ENCODE data around the gene DAP.
"Not testable (repeated sequence)": the region's sequence is repeated elsewhere in the genome, so short reads cannot be mapped to it uniquely, and the experiment has no call there.

The DAP gene

DNA sequence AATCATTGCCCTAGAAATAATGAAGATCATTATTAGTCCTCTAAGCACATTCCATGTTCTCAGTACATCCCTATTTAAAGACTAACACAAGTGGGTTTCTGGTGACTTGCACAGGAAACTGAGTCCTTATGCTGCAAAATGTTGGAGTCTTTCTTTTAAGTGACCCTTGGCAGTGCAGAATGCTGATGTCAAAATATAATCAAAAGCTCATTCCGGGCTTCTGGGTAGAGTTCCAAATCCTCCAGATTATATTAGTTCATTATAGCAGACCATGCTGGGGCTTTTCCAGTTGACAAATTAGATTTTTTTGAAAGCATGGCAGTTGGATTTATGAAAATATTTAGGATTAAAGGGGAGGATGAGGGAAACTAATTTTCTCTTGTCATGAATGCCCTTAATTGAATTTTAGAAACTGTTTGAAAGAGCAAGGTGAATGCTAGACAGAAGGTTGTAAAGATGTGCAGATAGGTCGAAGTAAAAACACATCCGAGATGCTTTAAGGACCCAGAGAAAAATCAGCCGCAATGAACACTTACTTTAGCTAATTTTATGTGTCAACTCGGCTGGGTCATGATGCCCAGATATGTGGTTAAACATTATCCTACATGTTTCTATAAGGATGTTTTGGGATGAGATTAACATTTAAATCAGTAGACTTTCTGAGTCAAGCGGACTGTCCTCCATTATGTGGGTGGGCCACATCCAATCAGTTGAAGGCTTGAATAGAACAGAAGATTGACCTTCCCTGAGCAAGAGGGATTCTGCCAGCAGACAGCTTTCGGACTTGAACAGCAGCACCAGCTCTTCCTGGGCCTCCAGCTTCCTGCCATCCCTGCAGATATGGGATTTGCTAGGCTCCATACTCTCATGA lies 88.7 kb downstream of the DAP start:
- DNase-seq (ENCODE audit: low read depth in 2 of 2), result no peak

DNA sequence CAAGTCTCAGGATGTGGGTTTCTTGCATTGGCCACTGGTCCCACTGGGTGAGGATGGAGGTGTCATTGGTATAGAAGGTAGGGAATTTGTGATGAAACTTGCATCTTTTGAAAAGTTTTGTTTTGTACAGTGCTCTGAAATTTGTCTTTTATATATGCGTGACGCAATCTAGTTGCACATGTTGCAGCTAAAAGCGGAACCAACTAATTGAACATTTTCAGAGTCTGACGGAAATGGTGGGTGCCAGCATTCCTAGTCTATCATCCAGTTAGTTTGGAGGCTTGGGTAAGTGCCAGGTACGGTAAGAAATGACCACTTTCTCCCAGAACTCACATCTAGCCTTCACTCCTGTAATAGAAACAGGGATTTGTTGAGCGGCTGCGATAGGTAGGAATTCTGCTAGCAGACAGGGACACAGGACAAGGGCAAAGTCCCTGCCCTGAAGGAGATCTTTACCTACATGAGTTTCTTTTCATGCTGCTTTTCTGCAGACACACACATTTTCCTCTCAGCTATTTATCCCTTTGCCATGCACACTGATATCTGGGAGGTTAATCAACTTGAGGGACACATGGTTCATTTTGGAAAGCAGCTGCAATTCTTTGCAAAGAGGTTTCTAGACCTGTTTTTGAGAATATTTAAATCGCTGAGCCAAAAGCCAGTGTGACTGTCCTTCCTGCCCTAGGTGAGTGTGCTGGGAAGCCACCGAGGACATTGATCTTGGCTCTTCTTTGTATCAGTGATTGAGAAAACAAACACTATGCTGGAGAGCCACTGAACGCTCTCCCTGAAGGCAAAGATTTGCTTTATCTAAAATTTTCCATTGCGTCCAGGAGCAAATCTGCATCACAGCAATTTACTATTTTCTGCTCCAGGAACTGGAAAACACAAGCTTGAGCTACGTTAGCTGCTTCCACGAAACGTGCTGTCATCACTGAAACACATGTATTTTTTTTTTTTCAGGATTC lies 89.7 kb downstream of the DAP start:
- DNase-seq (ENCODE audit: low read depth in 2 of 2), result no peak

DNA sequence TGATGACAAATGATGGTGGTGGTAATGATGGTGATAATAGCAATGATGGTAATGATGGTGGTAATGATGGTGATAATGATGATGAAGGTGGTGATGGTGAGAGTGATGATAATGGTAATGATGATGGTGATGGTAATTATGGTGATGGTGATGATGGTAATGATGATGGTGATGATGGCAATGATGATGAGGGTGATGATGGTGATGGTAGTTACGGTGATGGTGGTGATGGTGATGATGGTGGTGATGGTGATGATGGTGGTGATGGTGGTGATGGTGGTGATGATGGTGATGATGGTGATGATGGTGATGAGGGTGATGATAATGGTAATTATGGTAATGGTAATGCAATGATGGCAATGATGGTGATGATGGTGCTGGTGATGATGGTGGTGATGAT lies 91.1 kb downstream of the DAP start:
- no peak for DNase-seq (ENCODE audit: low read depth in 2 of 2)

DNA sequence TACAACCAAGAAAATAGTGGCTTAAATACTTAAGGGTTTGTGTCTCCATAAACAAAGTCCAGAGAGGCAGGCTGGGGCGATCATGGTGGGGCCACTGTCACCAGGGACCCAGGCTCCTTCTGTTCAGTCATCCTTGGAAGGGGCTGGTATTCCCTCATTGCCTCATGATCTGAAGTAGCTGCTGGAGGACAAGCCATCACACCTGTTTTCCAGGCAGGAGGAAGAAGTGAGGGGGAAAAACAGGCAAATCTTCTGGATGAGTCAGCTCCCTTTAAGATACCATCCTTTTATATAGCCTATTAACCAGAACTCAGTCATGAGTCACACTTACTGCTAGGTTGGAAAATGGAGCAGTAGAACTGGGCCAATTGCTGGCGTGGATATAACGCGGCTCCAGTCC lies 92.3 kb downstream of the DAP start:
- no peak for DNase-seq (ENCODE audit: low read depth in 2 of 2)

DNA sequence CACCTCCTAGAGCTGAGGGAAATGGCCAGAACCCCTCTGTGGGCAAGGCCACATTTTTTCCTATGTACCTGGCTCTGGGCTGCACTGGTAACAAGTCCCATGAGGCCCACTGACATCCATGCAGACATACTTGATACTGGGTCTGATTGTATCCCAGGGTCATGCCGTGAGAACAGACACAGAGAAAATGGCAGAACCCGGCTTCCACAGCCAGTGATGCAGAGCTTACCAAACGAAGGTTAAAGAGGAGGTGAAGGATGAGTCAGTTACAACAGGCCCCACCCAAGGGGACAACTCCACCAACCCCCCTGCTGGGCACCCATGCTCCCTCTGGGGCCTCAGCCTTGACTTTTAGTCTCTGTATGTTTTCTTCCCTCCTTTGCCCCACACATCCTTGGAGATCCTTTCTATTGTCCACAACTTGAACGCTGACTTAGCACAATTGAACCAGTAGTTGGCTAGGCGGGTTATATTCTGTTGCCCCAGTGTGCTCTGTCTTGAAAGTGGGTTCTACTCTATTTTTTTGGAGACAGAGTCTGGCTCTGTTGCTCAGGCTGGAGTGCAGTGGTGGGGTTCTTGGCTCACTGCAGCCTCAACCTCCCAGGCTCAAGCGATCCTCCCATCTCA lies 93.5 kb downstream of the DAP start:
- no peak for DNase-seq (ENCODE audit: low read depth in 2 of 2)

DNA sequence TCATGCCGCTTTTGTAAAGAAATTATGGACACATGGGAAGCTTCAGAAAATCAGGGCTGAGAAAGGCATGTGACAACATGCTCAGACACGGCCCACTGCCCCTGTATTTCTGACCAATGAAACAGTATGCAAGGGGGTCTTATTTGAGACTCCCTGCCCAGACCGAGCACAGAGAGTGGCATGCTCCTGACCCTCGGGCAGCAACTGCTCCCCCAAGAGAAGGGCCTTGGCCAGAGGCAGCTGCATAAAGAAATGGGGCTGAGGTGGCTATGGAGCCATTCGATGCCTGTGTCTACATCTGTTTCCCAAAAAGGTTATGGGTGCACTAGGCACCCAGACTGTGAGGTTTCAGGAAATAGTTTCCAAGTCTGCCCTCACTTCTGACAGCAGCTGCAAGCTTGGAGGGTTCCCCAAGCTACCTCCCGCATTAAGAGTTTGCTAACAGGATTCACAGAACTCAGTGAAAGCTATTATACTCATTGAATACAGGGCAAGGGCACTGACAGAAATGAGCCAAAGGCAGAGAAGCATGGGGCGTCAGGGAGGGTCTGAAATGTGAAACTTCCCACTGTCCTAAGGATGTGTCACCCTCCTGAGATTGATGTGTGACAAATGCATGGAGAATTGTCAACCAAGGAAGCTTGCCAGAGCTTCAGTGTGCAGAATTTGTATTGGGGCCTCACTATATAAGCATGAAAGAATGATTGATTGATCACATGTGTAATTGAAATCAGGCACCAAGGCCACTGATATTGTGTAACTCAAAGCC lies 94.3 kb downstream of the DAP start:
- no peak for DNase-seq (ENCODE audit: low read depth in 2 of 2)

DNA sequence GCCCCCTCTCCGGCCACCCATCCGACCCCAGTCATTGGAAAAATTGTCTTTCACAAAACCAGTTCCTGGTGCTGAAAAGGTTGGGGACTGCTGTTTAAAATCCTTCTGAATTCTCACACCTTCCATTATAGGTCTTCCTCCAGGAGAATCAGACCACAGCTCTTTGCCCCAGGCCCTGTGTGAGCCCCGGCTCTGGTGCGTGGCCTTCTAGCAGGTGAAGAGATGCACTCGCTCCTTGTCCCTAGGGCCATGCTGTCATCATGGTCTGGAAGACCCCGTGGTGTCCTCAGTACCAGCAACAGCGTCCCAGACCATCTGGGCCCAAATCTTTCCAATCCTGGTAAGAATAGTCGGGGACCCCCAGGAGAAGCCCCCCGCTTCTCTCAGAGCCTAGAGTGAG lies 95.2 kb downstream of the DAP start:
- no peak for DNase-seq (ENCODE audit: low read depth in 2 of 2)

DNA sequence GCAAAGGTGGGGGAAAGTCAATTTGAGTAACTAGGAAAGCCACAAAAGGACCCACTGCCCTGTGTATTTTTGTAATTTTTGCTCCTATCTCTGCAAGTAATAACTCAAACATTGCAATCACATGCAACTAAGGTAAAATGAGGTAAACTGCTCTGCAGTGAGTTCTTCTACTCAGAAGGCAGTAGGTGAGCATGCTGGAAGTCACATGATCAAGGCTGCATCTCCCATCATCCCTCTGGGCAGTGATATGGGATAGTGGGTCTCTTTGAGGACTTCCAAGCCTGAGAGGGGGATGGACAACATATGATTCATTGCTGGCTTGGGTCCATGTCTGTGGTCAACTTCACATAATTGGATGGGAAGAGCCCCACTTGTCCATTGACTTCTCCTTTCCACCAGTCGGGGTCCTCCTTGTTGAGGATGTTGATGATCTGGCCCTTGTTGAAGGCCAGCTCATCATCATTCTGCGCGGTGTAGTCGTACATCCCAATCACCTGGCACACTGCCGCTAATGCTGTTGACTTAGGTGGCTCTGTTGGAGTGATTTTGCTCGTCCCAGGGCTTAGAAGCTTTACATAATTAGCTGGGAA lies 96.8 kb downstream of the DAP start:
- not testable (repeated sequence) for DNase-seq (ENCODE audit: low read depth in 2 of 2)

DNA sequence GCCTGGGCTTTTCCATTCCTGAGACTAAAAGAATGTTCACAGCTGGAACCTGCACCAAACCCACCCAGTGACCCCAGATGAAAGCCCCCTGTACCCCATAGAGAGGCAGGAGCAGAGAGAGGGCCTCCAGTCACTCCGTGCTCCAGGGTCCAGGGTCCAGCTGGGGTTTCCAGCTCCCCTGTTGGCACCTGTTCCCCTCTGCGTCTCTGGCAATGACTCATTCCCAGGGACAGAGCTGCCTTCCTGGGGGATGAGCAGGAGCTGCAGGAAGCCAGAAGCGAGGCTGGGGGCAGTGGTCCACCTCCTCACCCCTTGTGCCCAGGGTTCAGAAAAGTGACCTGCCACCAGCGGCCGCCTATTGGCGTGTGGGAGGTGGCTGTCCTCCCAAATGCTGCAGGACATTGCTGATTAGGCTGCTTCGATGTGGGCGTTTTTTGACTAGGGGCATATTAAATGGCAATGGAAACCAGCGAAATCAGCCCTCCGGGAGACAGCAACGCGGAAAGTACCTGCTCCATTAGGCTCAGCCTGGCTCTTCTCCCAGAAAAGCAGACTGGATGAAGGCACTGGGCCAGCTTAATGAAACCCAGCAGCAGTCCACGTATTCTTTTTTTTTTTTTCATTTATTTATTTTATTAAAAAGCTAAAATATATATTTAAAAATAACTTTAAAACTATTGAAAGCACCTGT lies 97.4 kb downstream of the DAP start:
- DNase-seq (ENCODE audit: low read depth in 2 of 2), result no peak

DNA sequence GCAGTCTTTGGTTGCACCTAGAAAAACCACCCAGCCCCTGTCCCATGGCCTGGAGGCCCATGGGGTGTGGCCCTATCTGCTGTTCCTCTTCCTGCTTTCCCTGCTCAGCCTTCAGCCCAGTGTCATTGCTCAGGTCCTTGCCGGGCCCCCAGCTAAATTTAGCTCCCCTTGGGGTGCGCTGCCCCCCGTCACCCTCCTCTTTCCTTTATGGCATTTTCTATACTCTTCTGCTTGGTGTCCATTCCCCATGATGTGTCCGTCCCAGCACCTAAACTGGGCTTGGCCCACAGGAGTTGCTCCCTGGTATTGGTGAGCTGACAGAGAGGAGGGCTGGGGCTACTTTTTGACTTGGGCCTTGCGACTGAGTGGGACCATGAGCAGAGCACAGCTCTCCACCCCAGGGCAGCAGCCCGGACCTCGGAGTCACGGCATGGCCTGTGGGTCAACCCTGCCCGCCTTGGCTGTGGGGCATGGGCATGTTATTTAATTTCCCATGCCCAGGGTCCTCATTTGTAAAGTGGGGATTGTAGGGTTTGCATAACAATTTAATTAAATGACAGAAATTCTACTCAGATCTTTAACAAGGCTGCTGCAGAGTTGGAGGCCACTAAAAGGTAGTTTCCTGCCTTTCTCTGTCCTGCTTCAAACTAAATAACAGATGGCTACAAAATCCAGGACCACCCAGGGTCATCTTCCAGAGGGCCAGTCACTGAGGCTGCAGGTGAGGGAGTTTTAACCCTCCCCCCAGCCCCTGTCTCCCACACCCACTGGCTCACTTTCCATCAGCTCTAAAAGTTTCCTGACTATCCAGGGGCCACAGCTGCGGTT lies 98.2 kb downstream of the DAP start:
- no peak for DNase-seq (ENCODE audit: low read depth in 2 of 2)

DNA sequence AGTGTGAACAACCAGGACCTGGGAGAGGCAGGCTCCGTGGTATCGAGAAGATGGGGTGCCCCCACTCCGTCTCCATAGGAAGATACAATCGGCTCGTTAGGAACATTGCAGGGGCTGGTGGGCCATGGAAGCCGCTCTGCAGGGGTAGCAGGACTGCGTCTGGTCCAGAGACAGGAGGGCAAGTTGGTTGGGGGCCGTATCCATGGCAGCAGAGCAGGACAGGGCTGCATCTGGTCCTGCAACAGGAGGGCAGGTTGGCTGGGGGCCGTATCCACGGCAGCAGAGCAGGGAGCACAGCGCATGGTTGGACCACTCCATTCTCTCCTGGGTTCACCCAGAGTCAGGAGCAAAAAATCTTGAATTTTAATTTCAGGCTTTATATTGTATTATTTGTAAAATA lies 99.0 kb downstream of the DAP start:
- DNase-seq (ENCODE audit: low read depth in 2 of 2), result no peak

DNA sequence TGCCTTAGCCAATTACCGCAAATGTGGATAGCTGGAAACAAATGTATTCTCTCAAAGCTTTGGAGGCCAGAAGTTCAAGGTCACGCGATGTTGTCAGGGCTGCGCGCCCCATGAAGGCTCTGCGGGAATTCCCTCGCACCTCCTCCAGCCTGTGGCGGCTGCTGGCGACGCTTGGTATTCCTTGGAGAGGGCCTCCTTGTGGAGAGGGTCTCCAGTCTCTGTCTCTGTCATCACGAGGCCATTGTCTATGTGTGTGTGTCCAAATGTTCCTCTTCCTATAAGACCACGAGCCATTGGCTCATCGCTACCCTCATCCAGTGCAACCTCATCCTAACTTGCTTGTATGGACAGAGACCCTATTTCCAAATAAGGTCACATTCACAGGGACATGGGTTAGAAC lies 99.6 kb downstream of the DAP start:
- no peak for DNase-seq (ENCODE audit: low read depth in 2 of 2)

DNA sequence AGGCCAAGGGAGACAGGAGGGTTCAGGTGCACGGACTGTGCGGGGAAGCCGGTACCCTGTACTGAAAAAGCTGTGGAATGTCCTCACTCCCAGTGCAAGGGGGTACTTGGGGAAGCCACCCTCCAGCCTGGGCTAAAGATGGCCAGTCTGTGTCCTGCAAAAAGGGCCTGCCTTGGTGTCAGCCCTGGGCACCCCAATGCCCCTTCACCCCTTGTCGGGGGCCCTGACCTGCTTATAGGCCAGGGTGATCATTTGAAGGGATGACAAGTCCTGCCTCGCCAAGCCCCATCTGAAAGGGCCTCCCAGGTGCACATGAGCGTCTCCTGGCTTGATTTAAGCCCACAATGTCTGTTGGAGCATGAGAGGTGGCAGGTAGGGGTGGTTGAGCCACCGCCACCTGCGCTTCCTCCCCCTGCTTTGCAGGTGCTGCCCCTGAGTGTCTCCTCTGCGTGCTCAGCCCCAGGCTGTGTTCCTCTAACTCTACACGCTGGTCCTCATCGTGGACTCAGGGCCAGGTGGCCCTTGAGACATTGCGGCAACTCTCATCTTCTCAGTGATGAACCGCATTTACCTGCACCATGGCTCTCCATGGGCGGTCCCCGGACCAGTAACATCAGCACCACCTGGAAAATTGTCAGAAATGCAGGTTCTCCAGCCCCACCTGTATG lies 100.2 kb downstream of the DAP start:
- no peak for DNase-seq (ENCODE audit: low read depth in 2 of 2)

DNA sequence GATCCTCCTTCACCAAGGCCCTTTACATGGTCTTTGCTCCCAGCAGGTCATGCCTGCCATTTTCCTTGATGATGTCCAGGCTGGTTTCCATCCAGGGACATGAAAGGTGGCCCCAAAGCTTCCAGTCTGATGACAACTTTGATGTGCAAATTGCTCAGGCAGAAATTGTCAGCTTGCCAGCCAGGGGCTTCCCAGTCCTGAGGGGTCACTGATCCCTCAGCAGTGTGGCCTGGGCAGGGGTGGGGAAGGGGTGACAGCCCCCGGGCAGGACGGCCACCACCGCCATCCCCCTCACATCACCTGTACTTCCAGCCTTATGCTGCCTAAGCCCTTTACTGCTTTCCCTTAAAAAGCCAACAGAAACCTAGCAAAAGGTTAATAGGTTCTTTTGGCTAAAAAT lies 100.9 kb downstream of the DAP start:
- DNase-seq (ENCODE audit: low read depth in 2 of 2), result no peak

DNA sequence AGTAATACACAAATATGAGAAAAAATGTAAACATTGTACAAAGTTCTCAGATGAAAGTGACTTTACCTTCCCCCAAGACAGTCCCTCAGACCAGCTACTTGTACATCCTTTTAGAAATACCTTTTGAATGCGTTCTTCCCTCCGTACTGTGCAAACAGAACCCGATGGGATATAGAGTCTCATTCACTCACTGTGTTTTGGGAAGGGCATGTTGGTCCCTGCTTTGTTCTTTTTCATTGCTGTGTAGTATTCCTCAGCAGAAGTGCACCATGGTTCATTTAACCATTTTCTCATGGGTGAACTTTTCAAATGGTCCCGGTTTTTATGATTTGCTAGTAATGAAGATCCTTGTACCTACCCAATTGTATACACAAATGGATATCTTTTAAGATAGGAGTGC lies 102.8 kb downstream of the DAP start:
- no peak for DNase-seq (ENCODE audit: low read depth in 2 of 2)

DNA sequence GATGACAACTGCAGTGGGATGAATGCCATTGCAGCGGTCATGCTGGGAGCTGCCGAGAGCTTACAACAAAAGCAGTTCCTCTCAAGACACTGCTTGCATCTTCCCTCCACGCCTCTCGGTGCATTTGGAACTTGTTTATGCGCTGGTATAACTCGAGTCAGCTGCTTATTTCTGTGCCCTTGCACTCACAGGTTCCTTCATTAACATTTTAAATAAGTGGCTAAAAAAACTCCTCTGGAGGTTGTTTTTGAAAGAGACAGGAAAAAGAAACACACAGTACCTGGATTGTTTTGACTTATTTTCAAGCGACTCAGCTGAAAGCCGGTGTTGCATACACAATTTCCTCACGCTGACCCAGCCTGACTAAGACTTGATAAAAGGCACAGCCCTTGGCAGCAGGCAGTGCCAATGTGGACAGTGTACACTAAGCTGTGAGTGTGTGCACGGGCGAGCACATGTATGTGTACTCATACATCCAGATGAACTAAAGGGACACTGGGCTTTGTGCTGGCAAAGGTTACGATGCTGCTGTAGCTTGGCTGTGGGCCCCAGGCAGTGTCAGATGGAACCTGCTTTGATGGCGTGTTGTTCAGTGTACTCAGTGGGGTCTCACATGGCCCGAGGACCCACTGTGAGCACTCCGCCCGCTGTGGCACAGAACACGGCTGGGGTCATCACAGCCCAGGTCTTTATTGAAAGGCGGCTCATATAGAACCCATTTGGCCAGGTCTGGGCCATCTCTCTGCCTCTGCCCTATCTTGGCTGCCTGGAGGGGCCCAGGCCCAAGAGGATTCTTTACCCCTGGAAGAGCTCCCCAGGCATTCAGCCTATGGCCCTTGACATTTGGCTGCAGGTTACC lies 104.8 kb downstream of the DAP start:
- no peak for DNase-seq (ENCODE audit: low read depth in 2 of 2)

DNA sequence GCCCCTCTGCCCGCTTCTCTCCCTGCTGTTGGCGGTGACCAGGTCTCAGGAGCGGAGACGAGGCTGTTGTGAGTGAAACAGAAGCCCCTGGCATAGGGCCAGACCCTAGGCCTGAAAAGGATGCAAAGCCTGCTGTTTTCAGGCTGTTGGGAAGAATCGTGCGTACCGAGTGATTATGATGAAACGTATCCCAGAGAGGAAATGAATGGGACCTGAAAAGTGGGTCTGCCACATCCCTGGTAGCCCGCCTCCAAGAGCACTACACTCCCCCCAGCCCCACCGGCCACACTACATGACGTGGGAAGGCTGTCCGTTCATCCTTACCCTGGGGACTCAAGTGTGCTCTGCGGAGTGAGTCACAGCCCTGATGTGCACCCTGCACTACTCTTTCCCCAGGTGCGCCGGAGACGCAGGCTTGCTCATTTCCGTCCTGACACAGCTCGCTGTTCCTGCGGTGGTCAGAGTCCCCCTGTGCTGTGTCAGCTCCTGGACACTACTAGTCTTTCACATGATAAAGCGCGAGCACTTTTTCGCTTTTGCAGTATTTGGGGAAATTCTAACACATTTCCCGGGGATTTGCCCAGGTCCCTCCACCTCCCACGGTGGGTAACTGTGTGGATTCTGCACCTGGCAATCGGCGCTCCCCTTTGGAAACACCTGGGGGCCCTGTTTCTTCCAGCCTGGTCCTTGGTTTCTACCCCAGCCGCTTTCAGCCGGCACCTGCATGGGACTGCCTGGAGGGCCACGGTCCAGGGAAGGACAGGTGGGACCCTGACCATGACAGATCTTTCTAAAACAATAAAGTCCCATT lies 105.7 kb downstream of the DAP start:
- DNase-seq (ENCODE audit: low read depth in 2 of 2), result no peak

All from fibroblast of skin of left biceps (primary cell).